ENCODE measurements around the gene RAD21L1.

The RAD21L1 gene

GRCh38 chr20:1204576-1204975, 21.3 kb upstream of the RAD21L1 start:
- no peak for DNase-seq (ENCODE audit: low spot score)
- TF ChIP-seq CTCF (IDR thresholded peaks at IDR 0.05) = no peak
- H3K4me3 ChIP-seq = no peak overlapping the region
- H3K27ac ChIP-seq = no peak overlapping the region

- Histone ChIP-seq H3K27ac (no peak overlapping the region), H3K4me3 (no peak overlapping the region)
- no peak for DNase-seq (ENCODE audit: low spot score)
- no peak for TF ChIP-seq CTCF (IDR thresholded peaks at IDR 0.05)
Measured at GRCh38 chr20:1205802-1206201, 20.0 kb upstream of the RAD21L1 start.

- DNase-seq (ENCODE audit: low spot score) = no peak
- no peak for TF ChIP-seq CTCF (IDR thresholded peaks at IDR 0.05)
- H3K27ac ChIP-seq = no peak overlapping the region
- H3K4me3 ChIP-seq = no peak overlapping the region
Measured at GRCh38 chr20:1206366-1207148, 19.3 kb upstream of the RAD21L1 start.

- TF ChIP-seq CTCF (IDR thresholded peaks at IDR 0.05) = no peak
- Histone ChIP-seq H3K4me3 (no peak overlapping the region), H3K27ac (no peak overlapping the region)
- no peak for DNase-seq (ENCODE audit: low spot score)
Measured at GRCh38 chr20:1207293-1207878, 18.5 kb upstream of the RAD21L1 start.

- Histone ChIP-seq H3K4me3 (no peak overlapping the region), H3K27ac (no peak overlapping the region)
- TF ChIP-seq CTCF (IDR thresholded peaks at IDR 0.05) = no peak
- no peak for DNase-seq (ENCODE audit: low spot score)
Measured at GRCh38 chr20:1209447-1210387, 16.1 kb upstream of the RAD21L1 start.

- DNase-seq (ENCODE audit: low spot score) = no peak
- H3K4me3 ChIP-seq = no peak overlapping the region
- no peak for TF ChIP-seq CTCF (IDR thresholded peaks at IDR 0.05)
- H3K27ac ChIP-seq = no peak overlapping the region
Measured at GRCh38 chr20:1210501-1210900, 15.3 kb upstream of the RAD21L1 start.

Data from coronary artery (tissue), 2 donors.